HG02571 (cell line): Measurements from ENCODE around the gene RNF212.
"Not testable (repeated sequence)": the region's sequence is repeated elsewhere in the genome, so short reads cannot be mapped to it uniquely, and the experiment has no call there.

Source experiments
- ATAC-seq: cut with Tn5 transposase; IDR thresholded peaks from one replicate; pipeline ENCODE4 v1.9.1; 2021; ENCODE audit warnings: mild to moderate bottlenecking, moderate library complexity; ENCODE audit not compliant: unreplicated experiment

The RNF212 gene

DNA sequence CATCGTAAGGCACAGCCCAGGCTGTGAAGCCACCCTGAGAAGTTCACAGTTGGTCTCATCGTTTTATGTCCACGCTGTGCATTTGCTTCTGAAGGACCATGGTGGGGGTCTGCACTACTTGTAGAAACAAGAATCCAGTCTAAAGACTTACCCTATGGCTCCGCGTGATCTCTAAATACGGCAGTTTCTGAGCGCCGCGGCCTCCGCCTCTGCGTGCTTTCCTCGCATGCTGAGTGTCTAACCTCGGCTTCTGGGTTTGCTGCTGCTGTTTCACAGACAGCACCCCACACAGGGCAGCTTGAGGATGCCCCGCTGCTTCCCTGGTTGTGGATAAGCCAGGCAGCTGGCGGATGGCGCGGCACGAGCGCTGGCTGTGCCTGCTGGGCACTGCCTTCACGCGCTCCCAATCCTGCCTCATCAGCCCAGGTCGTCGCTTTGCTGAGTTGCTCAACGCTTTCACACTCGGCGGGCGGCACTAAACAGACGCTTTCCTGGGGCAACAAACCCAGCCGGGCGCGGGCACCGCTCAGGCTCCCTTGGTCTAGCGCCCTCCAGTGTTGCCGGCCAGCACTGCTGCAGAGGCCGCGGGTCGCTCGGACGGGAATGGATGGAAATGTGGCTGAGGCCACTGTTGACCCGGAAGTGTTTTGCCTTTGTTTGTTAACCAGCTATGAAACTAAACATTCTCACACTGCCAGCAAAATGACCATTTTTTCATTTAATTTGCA is 62.7 kb downstream of the RNF212 start:
- no peak for ATAC-seq

- ATAC-seq: no peak
Measured at GRCh38 chr4:1049591-1049905, 63.8 kb downstream of the RNF212 start.

- ATAC-seq: no peak
Measured at GRCh38 chr4:1048773-1049590, 64.4 kb downstream of the RNF212 start.

- no peak for ATAC-seq
Measured at GRCh38 chr4:1047976-1048772, 65.2 kb downstream of the RNF212 start.

- no peak for ATAC-seq
Measured at GRCh38 chr4:1047106-1047975, 66.0 kb downstream of the RNF212 start.

GRCh38 chr4:1046581-1047011 is 66.8 kb downstream of the RNF212 start:
- not testable (repeated sequence) for ATAC-seq

GRCh38 chr4:1045595-1046201 is 67.7 kb downstream of the RNF212 start:
- ATAC-seq: no peak

DNA sequence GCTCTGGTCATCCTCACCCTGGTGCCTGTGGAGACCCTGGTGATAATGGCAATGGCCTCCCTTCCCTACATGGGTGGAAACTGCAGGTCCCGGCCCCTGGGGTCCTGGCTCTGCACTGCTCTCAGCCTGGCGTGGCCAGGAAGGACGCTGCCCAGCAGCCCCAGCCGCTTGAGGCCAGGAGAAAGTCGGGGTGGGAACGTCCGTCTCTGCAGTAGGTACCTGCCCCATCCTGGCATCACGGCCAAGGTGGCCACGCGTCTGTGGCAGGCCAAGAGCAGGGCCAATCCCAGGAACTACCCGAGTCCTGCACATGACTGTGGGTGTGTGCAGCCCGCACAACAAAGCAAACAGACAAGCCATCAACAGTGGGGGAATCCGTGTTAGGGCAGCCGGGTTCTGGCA is 68.2 kb downstream of the RNF212 start:
- ATAC-seq: no peak

GRCh38 chr4:1044469-1045192 is 68.7 kb downstream of the RNF212 start:
- no peak for ATAC-seq

GRCh38 chr4:1043651-1044468 is 69.5 kb downstream of the RNF212 start:
- no peak for ATAC-seq

DNA sequence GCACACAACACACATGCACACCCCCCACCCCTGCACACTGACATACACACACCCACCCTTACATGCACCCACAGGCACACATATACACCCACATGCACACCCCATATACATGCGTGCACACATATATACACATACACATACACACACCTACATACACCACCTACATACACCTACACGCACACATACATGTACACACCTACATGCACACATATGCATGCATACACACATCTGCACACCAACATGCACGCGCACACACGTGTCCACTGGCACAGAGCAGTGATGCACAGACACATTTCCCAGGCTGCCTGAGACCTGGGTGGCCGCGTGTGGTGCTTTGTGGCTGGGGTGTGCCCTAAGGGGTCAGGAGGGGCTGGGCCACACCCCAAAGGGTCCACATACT is 70.2 kb downstream of the RNF212 start:
- ATAC-seq: no peak

GRCh38 chr4:1042352-1043055 is 70.9 kb downstream of the RNF212 start:
- no peak for ATAC-seq

- ATAC-seq: no peak
Measured at GRCh38 chr4:1041936-1042330, 71.4 kb downstream of the RNF212 start.

- ATAC-seq: no peak
Measured at GRCh38 chr4:1041147-1041935, 72.0 kb downstream of the RNF212 start.

DNA sequence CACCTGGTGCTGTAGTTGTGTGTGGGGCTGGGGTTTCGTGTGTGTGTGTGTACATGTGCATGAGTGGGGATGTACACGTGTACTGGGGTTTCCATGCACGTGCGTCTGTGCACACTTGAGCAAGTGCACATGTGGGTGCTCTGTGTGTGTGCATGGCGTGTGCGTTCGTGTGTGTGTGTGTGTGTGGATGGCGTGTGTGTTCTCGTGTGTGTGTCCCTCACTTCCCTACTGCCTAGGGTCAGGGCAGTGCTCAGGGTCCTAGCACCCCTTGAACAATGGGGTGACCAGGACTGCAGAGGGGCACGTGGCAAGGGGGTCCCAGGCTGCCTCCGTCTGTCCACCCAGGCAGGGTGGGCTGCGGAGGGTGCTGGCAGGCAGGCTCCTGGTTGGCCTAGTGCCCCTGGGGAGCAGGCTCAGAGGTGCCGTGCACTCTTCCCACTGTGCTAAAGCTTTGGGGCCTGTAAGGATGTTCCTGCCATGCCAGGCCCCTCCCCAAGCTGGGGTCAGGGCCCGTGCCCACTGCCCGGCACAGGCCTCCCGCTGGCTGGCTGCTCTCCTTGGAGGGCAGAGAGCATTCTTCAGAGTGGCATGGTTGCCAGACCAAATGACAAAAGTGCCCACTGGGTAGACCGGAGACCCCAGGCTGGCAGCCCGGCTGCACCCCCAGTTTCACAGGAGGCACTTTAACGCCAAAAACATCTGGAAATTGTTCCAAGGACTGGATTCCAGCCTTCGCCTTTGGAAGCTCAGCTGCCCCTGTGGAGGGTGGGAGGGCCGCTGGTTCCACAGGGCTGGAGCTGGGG is 72.8 kb downstream of the RNF212 start:
- no peak for ATAC-seq

GRCh38 chr4:1039493-1040343 is 73.6 kb downstream of the RNF212 start:
- ATAC-seq: no peak
